ENCODE data around the gene TNNC2. TPM values are rescaled to one million over a fixed set of nuclear protein-coding genes. Genes with fewer than 3 reads are reported as not detected.
"Not testable (repeated sequence)": the region's sequence is repeated elsewhere in the genome, so short reads cannot be mapped to it uniquely, and the experiment has no call there.

Gene TNNC2
- 0.38 and 0.45 TPM in 2 replicates for polyA plus RNA-seq (2011; rRNA removed)
- polyA minus RNA-seq (2011; rRNA and poly(A)+ RNA removed) = 0.46 TPM in 1 of 2 replicates, not detected in the other

DNA sequence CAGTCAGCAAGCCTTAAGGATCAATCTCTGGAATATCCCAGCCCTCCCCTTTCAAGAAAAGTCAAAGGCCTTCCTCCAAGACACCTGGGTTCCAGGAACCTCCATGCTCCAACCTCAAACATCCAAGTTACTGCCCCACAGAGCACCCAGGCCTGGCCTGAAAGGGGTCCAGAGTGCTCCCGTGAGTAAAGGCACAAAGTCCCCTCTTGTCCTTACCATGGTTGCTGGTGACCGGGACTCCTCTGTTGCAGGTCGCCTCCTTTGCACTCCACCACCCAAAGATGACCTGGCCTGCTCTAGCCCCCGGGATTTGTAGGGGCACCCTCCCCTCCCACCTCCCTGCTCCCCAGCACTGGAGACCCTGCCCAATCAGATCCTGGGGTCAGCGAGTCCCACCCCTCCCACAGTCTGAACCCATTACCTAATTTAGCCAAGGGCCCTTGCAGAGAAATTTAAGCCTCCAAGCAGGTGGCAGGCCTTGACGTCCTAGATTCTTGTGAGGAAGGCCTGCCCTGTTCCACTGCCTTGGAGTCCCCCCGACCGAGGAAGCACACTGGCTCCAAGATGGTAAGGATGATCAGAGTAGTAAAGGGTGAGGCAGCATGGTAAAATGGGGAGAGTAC is at the start of gene TNNC2:
TSS of gene TNNC2 (minus strand) at position 283 of the 623 bp plus-strand sequence. CDS start at position 219, 64 bp downstream.
- no peaks in the 10 kb centered on the region; the same call in 1 of the 2 replicates for H3K9me3 ChIP-seq (ENCODE audit: control insufficient read depth, insufficient read depth, low read length)
- H3K4me3 ChIP-seq (ENCODE audit: low read depth, low read length) = no peak within 1 kb of the TSS
- H3K27me3 ChIP-seq (ENCODE audit: control insufficient read depth, insufficient read depth, low read length) = peaks cover 12% of the 10 kb centered on the region
- H3K27ac ChIP-seq (ENCODE audit: low read depth, low read length) = no peak within 1 kb of the TSS
- POLR2A ChIA-PET = interaction anchor here (0.6 kb wide), 1 partner anchor 13 kb away, joined by 5 read pairs; no protein-coding TSS in a partner anchor
- no peak for DNase-seq (ENCODE audit: low read depth, low spot score)
- CTCF ChIA-PET = interaction anchor here (0.7 to 1.7 kb wide), 3 partner anchors 10 to 141 kb away, joined by 3 to 4 read pairs (median 3); no protein-coding TSS in a partner anchor
- TF ChIP-seq, protein P1, sequence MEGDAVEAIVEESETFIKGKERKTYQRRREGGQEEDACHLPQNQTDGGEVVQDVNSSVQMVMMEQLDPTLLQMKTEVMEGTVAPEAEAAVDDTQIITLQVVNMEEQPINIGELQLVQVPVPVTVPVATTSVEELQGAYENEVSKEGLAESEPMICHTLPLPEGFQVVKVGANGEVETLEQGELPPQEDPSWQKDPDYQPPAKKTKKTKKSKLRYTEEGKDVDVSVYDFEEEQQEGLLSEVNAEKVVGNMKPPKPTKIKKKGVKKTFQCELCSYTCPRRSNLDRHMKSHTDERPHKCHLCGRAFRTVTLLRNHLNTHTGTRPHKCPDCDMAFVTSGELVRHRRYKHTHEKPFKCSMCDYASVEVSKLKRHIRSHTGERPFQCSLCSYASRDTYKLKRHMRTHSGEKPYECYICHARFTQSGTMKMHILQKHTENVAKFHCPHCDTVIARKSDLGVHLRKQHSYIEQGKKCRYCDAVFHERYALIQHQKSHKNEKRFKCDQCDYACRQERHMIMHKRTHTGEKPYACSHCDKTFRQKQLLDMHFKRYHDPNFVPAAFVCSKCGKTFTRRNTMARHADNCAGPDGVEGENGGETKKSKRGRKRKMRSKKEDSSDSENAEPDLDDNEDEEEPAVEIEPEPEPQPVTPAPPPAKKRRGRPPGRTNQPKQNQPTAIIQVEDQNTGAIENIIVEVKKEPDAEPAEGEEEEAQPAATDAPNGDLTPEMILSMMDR (IDR thresholded peaks at IDR 0.05; ENCODE audit: low read depth, low read length) = no peak

DNA sequence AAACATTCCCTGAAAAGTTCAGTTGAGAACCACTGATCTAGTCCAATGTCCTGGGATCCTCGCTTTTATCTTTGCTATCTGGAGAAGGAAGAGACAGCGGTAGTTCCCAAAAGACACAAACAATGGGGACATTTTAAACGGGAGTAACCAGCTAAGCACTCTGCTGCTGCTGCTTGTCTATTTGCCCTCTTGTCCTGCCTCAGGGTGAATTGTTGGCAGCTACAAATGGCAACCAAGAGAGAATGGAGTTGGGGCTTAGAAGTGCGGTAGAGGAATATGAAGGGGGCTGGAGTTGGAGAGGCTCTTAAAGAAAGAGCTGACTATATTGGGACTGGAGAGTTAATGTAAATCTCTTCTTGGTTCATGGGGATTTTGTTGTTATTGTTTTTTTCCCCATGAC is 47.5 kb upstream of the TNNC2 start:
- DNase-seq (ENCODE audit: low read depth, low spot score) = no peak
- TF ChIP-seq, protein P1 (IDR thresholded peaks at IDR 0.05; ENCODE audit: low read depth, low read length) = no peak
- H3K27ac ChIP-seq (ENCODE audit: low read depth, low read length) = no peak overlapping the region
- H3K27me3 ChIP-seq (ENCODE audit: control insufficient read depth, insufficient read depth, low read length) = no peaks in the 10 kb centered on the region
- H3K4me3 ChIP-seq (ENCODE audit: low read depth, low read length) = no peak overlapping the region
- H3K9me3 ChIP-seq (ENCODE audit: control insufficient read depth, insufficient read depth, low read length) = no peaks in the 10 kb centered on the region
- POLR2A ChIA-PET = no interaction called here
- CTCF ChIA-PET = no interaction called here

DNA sequence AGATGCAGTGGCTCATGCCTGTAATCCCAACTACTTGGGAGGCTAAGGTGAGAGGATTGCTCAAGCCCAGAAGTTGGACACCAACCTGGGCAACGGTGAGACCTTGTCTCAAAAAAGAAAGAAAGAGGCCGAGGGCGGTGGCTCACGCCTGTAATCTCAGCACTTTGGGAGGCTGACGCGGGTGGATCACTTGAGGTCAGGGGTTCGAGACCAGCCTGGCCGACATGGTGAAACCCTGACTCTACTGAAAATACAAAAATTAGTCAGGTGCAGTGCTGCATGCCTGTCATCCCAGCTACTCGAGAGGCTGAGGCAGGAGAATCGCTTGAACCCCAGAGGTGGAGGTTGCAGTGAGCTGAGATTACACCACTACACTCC is 47.0 kb upstream of the TNNC2 start:
- H3K4me3 ChIP-seq (ENCODE audit: low read depth, low read length); H3K27me3 ChIP-seq (ENCODE audit: control insufficient read depth, insufficient read depth, low read length); POLR2A ChIA-PET; H3K9me3 ChIP-seq (ENCODE audit: control insufficient read depth, insufficient read depth, low read length); H3K27ac ChIP-seq (ENCODE audit: low read depth, low read length); DNase-seq (ENCODE audit: low read depth, low spot score): not testable (repeated sequence)
- CTCF ChIA-PET = interaction anchor here (1.0 kb wide), 1 partner anchor 15 kb away, joined by 3 read pairs; no protein-coding TSS in a partner anchor

DNA sequence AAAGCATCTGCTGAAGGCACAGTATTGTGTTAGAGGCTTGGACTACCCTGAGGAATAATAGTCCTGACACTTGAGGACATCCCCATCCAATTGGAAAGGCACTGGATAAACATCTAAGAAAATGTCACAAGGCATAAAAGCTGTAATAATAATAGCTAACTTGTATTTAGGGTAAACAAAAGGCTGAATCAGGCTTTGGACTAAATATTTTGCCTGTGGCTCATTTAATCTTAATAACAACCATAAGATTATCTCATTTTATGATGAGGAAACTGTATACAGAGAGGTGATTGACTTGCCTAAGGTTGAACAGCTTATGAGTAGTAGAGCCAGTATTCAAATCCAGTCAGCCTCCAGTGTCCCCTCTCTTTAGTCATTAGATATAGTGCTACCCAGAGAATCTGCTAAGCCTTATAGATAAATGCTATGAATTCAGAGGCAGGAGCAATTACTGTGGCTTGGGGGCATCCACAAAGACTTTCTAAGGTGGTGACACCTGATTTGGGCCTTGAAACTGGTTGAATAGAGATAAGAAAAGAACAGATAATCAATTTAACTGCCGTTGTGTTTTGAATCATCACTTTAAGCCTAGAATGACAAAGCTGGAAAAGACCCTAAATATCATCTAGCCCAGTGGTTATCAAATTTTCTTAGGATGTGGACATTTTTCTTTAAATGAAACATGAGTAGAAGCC is 46.4 kb upstream of the TNNC2 start:
- no peak for DNase-seq (ENCODE audit: low read depth, low spot score)
- ChIA-PET CTCF (interaction anchor here (1.0 to 1.2 kb wide), 3 partner anchors 10 to 97 kb away, joined by 3 to 6 read pairs (median 5); no protein-coding TSS in a partner anchor), POLR2A (no interaction called here)
- TF ChIP-seq, protein P1 (IDR thresholded peaks at IDR 0.05; ENCODE audit: low read depth, low read length) = no peak
- no peak overlapping the region for H3K27ac ChIP-seq (ENCODE audit: low read depth, low read length)
- H3K27me3 ChIP-seq (ENCODE audit: control insufficient read depth, insufficient read depth, low read length) = no peaks in the 10 kb centered on the region
- no peaks in the 10 kb centered on the region for H3K9me3 ChIP-seq (ENCODE audit: control insufficient read depth, insufficient read depth, low read length)
- no peak overlapping the region for H3K4me3 ChIP-seq (ENCODE audit: low read depth, low read length)

DNA sequence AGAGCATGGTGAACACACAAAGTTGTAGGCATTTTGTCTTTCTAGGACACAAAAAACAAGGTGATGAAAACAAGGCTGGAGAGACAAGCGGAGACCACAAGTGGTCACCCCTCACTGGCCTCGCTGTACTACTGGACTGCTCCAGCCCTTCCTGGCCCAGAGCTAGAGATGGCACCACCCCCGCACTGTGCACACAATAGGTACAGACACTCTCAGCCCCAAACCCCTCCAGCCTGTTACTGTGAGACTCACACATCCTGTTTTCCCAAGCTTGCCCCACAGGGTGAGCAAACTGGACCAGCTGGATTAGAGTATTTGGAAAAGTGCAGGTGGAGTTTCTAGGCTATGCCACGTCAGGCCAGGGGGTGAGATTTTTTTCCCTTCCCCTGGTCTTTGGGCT is 45.5 kb upstream of the TNNC2 start:
- H3K9me3 ChIP-seq (ENCODE audit: control insufficient read depth, insufficient read depth, low read length) = no peaks in the 10 kb centered on the region
- POLR2A ChIA-PET = interaction anchor here (0.6 kb wide), 1 partner anchor 63 kb away, joined by 3 read pairs; no protein-coding TSS in a partner anchor
- H3K27me3 ChIP-seq (ENCODE audit: control insufficient read depth, insufficient read depth, low read length) = no peaks in the 10 kb centered on the region
- no peak overlapping the region for H3K4me3 ChIP-seq (ENCODE audit: low read depth, low read length)
- DNase-seq (ENCODE audit: low read depth, low spot score) = no peak
- CTCF ChIA-PET = interaction anchor here (1.1 to 1.7 kb wide), 3 partner anchors 9 to 98 kb away, joined by 4 to 6 read pairs (median 5); no protein-coding TSS in a partner anchor
- TF ChIP-seq, protein P1 (IDR thresholded peaks at IDR 0.05; ENCODE audit: low read depth, low read length) = no peak
- H3K27ac ChIP-seq (ENCODE audit: low read depth, low read length) = no peak overlapping the region
